HepG2 (cell line): ENCODE data around the gene SIK2. TPM values are rescaled to one million over a fixed set of nuclear protein-coding genes. Genes with fewer than 3 reads are reported as not detected.

ENCODE experiments used
- AHDC1 ChIP-seq: sonication (generic); formaldehyde crosslinking; IDR thresholded peaks from 2 replicates; pipeline ENCODE4 v1.5.1; 2020; ENCODE audit warnings: mild to moderate bottlenecking, missing genetic modification reagents, borderline replicate concordance
- BRF2 ChIP-seq: sonication (generic); formaldehyde crosslinking; IDR thresholded peaks from 2 replicates; pipeline ENCODE4 v1.8.1; 2022; ENCODE audit warnings: mild to moderate bottlenecking, missing genetic modification reagents
- CBX5 ChIP-seq: sonication (generic); formaldehyde crosslinking; IDR thresholded peaks from 2 replicates; pipeline ENCODE4 v1.4.0; 2020; ENCODE audit warnings: missing genetic modification reagents, borderline replicate concordance
- FOSL2 ChIP-seq: sonication (generic); formaldehyde crosslinking; IDR thresholded peaks from 2 replicates; pipeline ENCODE4 v1.4.0; 2020; ENCODE audit warnings: missing genetic modification reagents
- FOXC1 ChIP-seq: sonication (generic); formaldehyde crosslinking; IDR thresholded peaks from 2 replicates; pipeline ENCODE4 v1.8.0; 2022; ENCODE audit warnings: mild to moderate bottlenecking, missing genetic modification reagents, borderline replicate concordance
- GABPB1 ChIP-seq: IDR thresholded peaks from 2 replicates; pipeline ENCODE4 v1.6.1; 2016; ENCODE audit warnings: mild to moderate bottlenecking, missing genetic modification reagents, moderate library complexity, missing compliant biosample characterization
- GFI1 ChIP-seq: sonication (generic); formaldehyde crosslinking; IDR thresholded peaks from 2 replicates; pipeline ENCODE4 v1.5.0; 2020; ENCODE audit warnings: missing genetic modification reagents, mild to moderate bottlenecking, borderline replicate concordance
- HMG20A ChIP-seq: IDR thresholded peaks from 2 replicates; pipeline ENCODE4 v1.6.1; 2016; ENCODE audit warnings: borderline replicate concordance
- NCOA2 ChIP-seq: sonication (generic); formaldehyde crosslinking; IDR thresholded peaks from 2 replicates; pipeline ENCODE4 v1.8.0; 2022; ENCODE audit warnings: inconsistent platforms
- RNF219 ChIP-seq: sonication (generic); formaldehyde crosslinking; IDR thresholded peaks from 2 replicates; pipeline ENCODE4 v1.5.0; 2020; ENCODE audit warnings: mild to moderate bottlenecking, missing genetic modification reagents
- TEAD2 ChIP-seq: sonication (generic); formaldehyde crosslinking; IDR thresholded peaks from 2 replicates; pipeline ENCODE4 v1.9.0; 2021; ENCODE audit warnings: missing genetic modification reagents
- ZC3H13 ChIP-seq: sonication (generic); formaldehyde crosslinking; IDR thresholded peaks from 2 replicates; pipeline ENCODE4 v1.8.1; 2023; ENCODE audit warnings: mild to moderate bottlenecking, missing genetic modification reagents, moderate library complexity
- ZFX ChIP-seq: sonication (generic); formaldehyde crosslinking; IDR thresholded peaks from 2 replicates; pipeline ENCODE4 v1.4.0; 2020; ENCODE audit warnings: mild to moderate bottlenecking, low read depth, missing genetic modification reagents, moderate library complexity
- ZNF274 ChIP-seq: sonication (generic); formaldehyde crosslinking; IDR thresholded peaks from 2 replicates; pipeline ENCODE4 v1.5.1; 2020; ENCODE audit warnings: mild to moderate bottlenecking, missing genetic modification reagents
- ZNF34 ChIP-seq: sonication (generic); formaldehyde crosslinking; IDR thresholded peaks from 2 replicates; pipeline ENCODE4 v1.4.0; 2020; ENCODE audit warnings: mild to moderate bottlenecking, missing genetic modification reagents, borderline replicate concordance
- ZNF501 ChIP-seq: sonication (generic); formaldehyde crosslinking; IDR thresholded peaks from 2 replicates; pipeline ENCODE4 v1.5.1; 2020; ENCODE audit warnings: mild to moderate bottlenecking, moderate library complexity, missing genetic modification reagents
- ZNF724P ChIP-seq: sonication (generic); formaldehyde crosslinking; IDR thresholded peaks from 2 replicates; pipeline ENCODE4 v1.8.0; 2022; ENCODE audit warnings: missing genetic modification reagents, borderline replicate concordance
- polyA plus RNA-seq, 8 experiments: library from polyadenylated mRNA; depleted of rRNA in 3 of 8; stranded (reverse) in 7 of 8; unstranded in 1 of 8; fragments of >200 nt; fragmentation: Illumina TruSeq in 4 of 8; extraction: Trizol in 4 of 8; gene quantifications; 2 replicates each; pipeline versions ENCODE4 v1.2.1 to v1.2.3, GENCODE V29; 2011 to 2016; ENCODE audit warnings: low read depth in 4 of 8, missing spikeins in 1 of 8, mixed read lengths in 1 of 8; ENCODE audit not compliant: insufficient read depth in 1 of 8
- total RNA-seq, 5 experiments: library from RNA; depleted of rRNA; stranded (reverse); fragments of >200 nt; fragmentation: Illumina TruSeq; extraction: Trizol; gene quantifications; 2 replicates each; pipeline ENCODE4 v1.2.3, GENCODE V29; 2016; ENCODE audit warnings: low read depth in 1 of 5

Gene SIK2
- total and polyA plus RNA-seq, 2 of the 13 experiments (the other 11 are each of a cell fraction or from before 2014, with no cell fraction given) = 8.1 to 15.4 TPM

GRCh38 chr11:111765984-111766833 is 164.0 kb downstream of the SIK2 start, which contains the start of gene PPP2R1B (continued):
- TF ChIP-seq GFI1 (CRISPR knock-in tag) = peak; percentile 64; the same call in 1 of the 2 replicates
- no peak for TF ChIP-seq AHDC1 (CRISPR knock-in tag)
- no peak for TF ChIP-seq ZNF274 (CRISPR knock-in tag)
- TF ChIP-seq ZNF724P (CRISPR knock-in tag) = peak; percentile 48; the same call in 1 of the 2 replicates
- TF ChIP-seq GABPB1 (CRISPR knock-in tag) = peak; percentile 58; the same call in 1 of the 2 replicates
- no peak for TF ChIP-seq CBX5 (CRISPR knock-in tag)
- TF ChIP-seq TEAD2 (CRISPR knock-in tag) = no peak
- no peak for TF ChIP-seq ZNF34 (CRISPR knock-in tag)
- TF ChIP-seq RNF219 (CRISPR knock-in tag) = no peak
- 0 out of 2 replicates have a peak, but pooled peaks have one; percentile 36 for TF ChIP-seq BRF2
- peak; percentile 69; the same call in 1 of the 2 replicates for TF ChIP-seq ZC3H13
- TF ChIP-seq FOSL2 (CRISPR knock-in tag) = peak; percentile 18; the same call in 1 of the 2 replicates
- peak; percentile 38; the same call in 1 of the 2 replicates for TF ChIP-seq FOXC1 (CRISPR knock-in tag)
- TF ChIP-seq HMG20A (CRISPR knock-in tag) = no peak
- TF ChIP-seq ZFX (CRISPR knock-in tag) = peak; percentile 91
- no peak for TF ChIP-seq NCOA2 (CRISPR knock-in tag)
- peak; percentile 31; the same call in 1 of the 2 replicates for TF ChIP-seq ZNF501 (CRISPR knock-in tag)
